ENCODE results near the gene FILIP1.

- TF ChIP-seq, protein P1, sequence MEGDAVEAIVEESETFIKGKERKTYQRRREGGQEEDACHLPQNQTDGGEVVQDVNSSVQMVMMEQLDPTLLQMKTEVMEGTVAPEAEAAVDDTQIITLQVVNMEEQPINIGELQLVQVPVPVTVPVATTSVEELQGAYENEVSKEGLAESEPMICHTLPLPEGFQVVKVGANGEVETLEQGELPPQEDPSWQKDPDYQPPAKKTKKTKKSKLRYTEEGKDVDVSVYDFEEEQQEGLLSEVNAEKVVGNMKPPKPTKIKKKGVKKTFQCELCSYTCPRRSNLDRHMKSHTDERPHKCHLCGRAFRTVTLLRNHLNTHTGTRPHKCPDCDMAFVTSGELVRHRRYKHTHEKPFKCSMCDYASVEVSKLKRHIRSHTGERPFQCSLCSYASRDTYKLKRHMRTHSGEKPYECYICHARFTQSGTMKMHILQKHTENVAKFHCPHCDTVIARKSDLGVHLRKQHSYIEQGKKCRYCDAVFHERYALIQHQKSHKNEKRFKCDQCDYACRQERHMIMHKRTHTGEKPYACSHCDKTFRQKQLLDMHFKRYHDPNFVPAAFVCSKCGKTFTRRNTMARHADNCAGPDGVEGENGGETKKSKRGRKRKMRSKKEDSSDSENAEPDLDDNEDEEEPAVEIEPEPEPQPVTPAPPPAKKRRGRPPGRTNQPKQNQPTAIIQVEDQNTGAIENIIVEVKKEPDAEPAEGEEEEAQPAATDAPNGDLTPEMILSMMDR (IDR thresholded peaks at IDR 0.05) = no peak
- TF ChIP-seq POLR2AphosphoS5 (IDR thresholded peaks at IDR 0.05) (no peak), POLR2A (IDR thresholded peaks at IDR 0.05) (no peak)
Measured at GRCh38 chr6:75532521-75532920, 38.9 kb upstream of the FILIP1 start.
